ENCODE results near the gene CD109.

The CD109 gene

DNA sequence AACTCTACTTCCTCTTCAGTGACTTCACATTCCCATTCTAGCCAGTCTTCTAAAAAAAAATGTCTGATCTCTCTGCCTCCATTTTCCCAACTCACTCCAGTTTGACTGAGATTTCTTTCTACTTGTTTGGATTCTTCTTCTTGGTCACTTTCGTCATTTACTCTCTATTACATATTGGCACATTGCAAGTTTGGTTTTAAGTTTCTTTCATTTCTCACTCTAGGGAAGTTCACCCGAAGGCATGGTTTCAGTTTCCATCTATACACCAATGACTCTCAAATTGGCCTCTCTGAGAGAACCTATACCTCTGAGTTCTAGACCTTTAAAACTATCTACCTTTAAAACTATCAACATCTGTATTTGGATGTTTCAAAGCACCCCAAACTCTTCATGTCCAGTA, 51.3 kb downstream of the CD109 start:
- H3K4me3 ChIP-seq (ENCODE audit: low read length in 2 of 2), result no peak overlapping the region
- no peak overlapping the region for H3K23ac ChIP-seq (ENCODE audit: low read depth, low read length, poor library complexity)
- H2AFZ ChIP-seq (ENCODE audit: low read length), result no peak overlapping the region
- H3K79me1 ChIP-seq (ENCODE audit: low read depth, low read length), result no peaks in the 10 kb centered on the region
- H4K8ac ChIP-seq (ENCODE audit: low read depth, low read length), result no peak overlapping the region
- no peak overlapping the region for H3K9ac ChIP-seq (ENCODE audit: low read depth, low read length, poor library complexity)
- H3K36me3 ChIP-seq (replicated peaks in 1 of 2; ENCODE audit: control insufficient read depth in 2 of 2, insufficient read depth in 2 of 2, low read length in 2 of 2), result no peaks in the 10 kb centered on the region
- H3K18ac ChIP-seq (ENCODE audit: low read length), result no peak overlapping the region
- no peak overlapping the region for H2BK120ac ChIP-seq (ENCODE audit: low read depth, low read length)
- H4K91ac ChIP-seq (ENCODE audit: low read depth, low read length, poor library complexity), result no peak overlapping the region
- no peaks in the 10 kb centered on the region for H3K9me3 ChIP-seq (replicated peaks in 1 of 2; ENCODE audit: control insufficient read depth in 2 of 2, insufficient read depth in 1 of 2, low read depth in 1 of 2, low read length in 2 of 2)
- peaks cover 0 to 8% (median 0%) of the 10 kb centered on the region in 3 experiments for H3K27me3 ChIP-seq (ENCODE audit: control insufficient read depth in 3 of 3, insufficient read depth in 3 of 3, low read depth in 1 of 3, low read length in 3 of 3)
- H2AK5ac ChIP-seq (ENCODE audit: low read depth, low read length), result no peak overlapping the region
- H2BK12ac ChIP-seq (ENCODE audit: low read length), result no peak overlapping the region
- no peak overlapping the region for H3K4ac ChIP-seq (ENCODE audit: low read length)
- H2BK15ac ChIP-seq (ENCODE audit: low read length), result no peak overlapping the region
- H3K4me1 ChIP-seq (ENCODE audit: control insufficient read depth in 2 of 2, insufficient read depth in 1 of 2, low read depth in 1 of 2, low read length in 2 of 2), result no peaks in the 10 kb centered on the region
- H3K27ac ChIP-seq (replicated peaks; ENCODE audit: low read length), result no peak overlapping the region
- H2BK5ac ChIP-seq (ENCODE audit: low read length), result no peak overlapping the region
- H3K4me2 ChIP-seq (ENCODE audit: insufficient read depth, low read length, poor library complexity, severe bottlenecking), result no peak overlapping the region
- no peak for DNase-seq (ENCODE audit: low spot score)
- no CpG with 5 or more reads among the region's 2 CpGs for WGBS, 2 donors (ENCODE audit: extremely low coverage in 2 of 2, insufficient read length in 2 of 2, insufficient replicate concordance in 1 of 2)
- H3K14ac ChIP-seq (ENCODE audit: low read length), result no peak overlapping the region

DNA sequence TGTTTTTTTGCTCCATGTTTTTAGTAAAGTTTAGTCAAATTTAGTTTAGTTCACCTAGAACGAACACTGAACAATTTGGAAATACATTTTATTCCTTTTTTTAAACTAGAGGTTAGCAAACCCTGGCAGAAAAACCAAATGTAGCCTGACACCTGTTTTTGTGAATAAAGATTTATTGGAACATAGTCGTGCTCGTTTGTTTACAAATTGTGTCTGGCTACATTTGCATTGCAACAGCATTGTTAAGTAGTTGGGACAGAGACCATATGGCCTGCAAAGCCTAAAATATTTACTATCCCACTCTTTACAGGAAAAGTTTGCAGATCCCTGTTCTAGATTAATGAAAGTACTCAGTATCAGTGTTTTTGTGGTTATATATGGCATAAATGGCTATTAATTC, 56.9 kb downstream of the CD109 start:
- H3K27me3 ChIP-seq (ENCODE audit: control insufficient read depth in 3 of 3, insufficient read depth in 3 of 3, low read depth in 1 of 3, low read length in 3 of 3), result peaks cover 0 to 8% (median 0%) of the 10 kb centered on the region in 3 experiments
- H3K9me3 ChIP-seq (replicated peaks in 1 of 2; ENCODE audit: control insufficient read depth in 2 of 2, insufficient read depth in 1 of 2, low read depth in 1 of 2, low read length in 2 of 2), result no peaks in the 10 kb centered on the region
- DNase-seq (ENCODE audit: low spot score), result no peak
- no peak overlapping the region for H3K4ac ChIP-seq (ENCODE audit: low read length)
- no peak overlapping the region for H3K27ac ChIP-seq (replicated peaks; ENCODE audit: low read length)
- H3K23ac ChIP-seq (ENCODE audit: low read depth, low read length, poor library complexity), result no peak overlapping the region
- no peak overlapping the region for H3K4me2 ChIP-seq (ENCODE audit: insufficient read depth, low read length, poor library complexity, severe bottlenecking)
- no peak overlapping the region for H2BK15ac ChIP-seq (ENCODE audit: low read length)
- no peak overlapping the region for H2BK12ac ChIP-seq (ENCODE audit: low read length)
- no peak overlapping the region for H2AK5ac ChIP-seq (ENCODE audit: low read depth, low read length)
- H4K8ac ChIP-seq (ENCODE audit: low read depth, low read length), result no peak overlapping the region
- no peak overlapping the region for H2AFZ ChIP-seq (ENCODE audit: low read length)
- no peak overlapping the region for H3K14ac ChIP-seq (ENCODE audit: low read length)
- no peaks in the 10 kb centered on the region for H3K4me1 ChIP-seq (ENCODE audit: control insufficient read depth in 2 of 2, insufficient read depth in 1 of 2, low read depth in 1 of 2, low read length in 2 of 2)
- H4K91ac ChIP-seq (ENCODE audit: low read depth, low read length, poor library complexity), result no peak overlapping the region
- no peak overlapping the region for H3K4me3 ChIP-seq (ENCODE audit: low read length in 2 of 2)
- H2BK5ac ChIP-seq (ENCODE audit: low read length), result no peak overlapping the region
- H3K79me1 ChIP-seq (ENCODE audit: low read depth, low read length), result no peaks in the 10 kb centered on the region
- no peak overlapping the region for H3K18ac ChIP-seq (ENCODE audit: low read length)
- H3K9ac ChIP-seq (ENCODE audit: low read depth, low read length, poor library complexity), result no peak overlapping the region
- no peaks in the 10 kb centered on the region for H3K36me3 ChIP-seq (replicated peaks in 1 of 2; ENCODE audit: control insufficient read depth in 2 of 2, insufficient read depth in 2 of 2, low read length in 2 of 2)
- WGBS, 2 donors (ENCODE audit: extremely low coverage in 2 of 2, insufficient read length in 2 of 2, insufficient replicate concordance in 1 of 2), result no CpG with 5 or more reads among the region's 3 CpGs
- no peak overlapping the region for H2BK120ac ChIP-seq (ENCODE audit: low read depth, low read length)

DNA sequence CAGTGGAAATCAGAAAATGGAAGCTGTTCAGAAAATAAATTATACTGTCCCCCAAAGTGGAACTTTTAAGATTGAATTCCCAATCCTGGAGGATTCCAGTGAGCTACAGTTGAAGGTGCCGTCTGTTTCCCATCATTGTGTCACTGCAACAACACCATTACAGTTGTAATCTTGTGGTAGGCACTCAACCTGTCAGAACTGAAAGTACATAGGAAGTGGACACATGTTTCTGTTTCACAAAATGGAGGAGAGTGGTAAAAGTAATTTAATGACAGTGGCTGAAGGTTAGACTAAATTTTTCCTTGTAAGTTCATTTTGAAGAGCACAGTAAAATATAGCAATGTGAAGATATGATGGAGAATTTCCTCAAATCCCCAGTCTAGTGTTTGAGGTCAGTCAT, 70.0 kb downstream of the CD109 start:
- Histone ChIP-seq H3K27me3 (ENCODE audit: control insufficient read depth in 3 of 3, insufficient read depth in 3 of 3, low read depth in 1 of 3, low read length in 3 of 3) (no peaks in the 10 kb centered on the region), H2BK12ac (ENCODE audit: low read length) (no peak overlapping the region), H3K4me1 (ENCODE audit: control insufficient read depth in 2 of 2, insufficient read depth in 1 of 2, low read depth in 1 of 2, low read length in 2 of 2) (no peaks in the 10 kb centered on the region), H3K23ac (ENCODE audit: low read depth, low read length, poor library complexity) (no peak overlapping the region), H3K14ac (ENCODE audit: low read length) (no peak overlapping the region), H4K91ac (ENCODE audit: low read depth, low read length, poor library complexity) (no peak overlapping the region), H2BK120ac (ENCODE audit: low read depth, low read length) (no peak overlapping the region), H3K27ac (replicated peaks; ENCODE audit: low read length) (no peak overlapping the region), H3K9ac (ENCODE audit: low read depth, low read length, poor library complexity) (no peak overlapping the region), H3K4me2 (ENCODE audit: insufficient read depth, low read length, poor library complexity, severe bottlenecking) (no peak overlapping the region), H2BK15ac (ENCODE audit: low read length) (no peak overlapping the region), H2AK5ac (ENCODE audit: low read depth, low read length) (no peak overlapping the region), H3K36me3 (replicated peaks in 1 of 2; ENCODE audit: control insufficient read depth in 2 of 2, insufficient read depth in 2 of 2, low read length in 2 of 2) (no peaks in the 10 kb centered on the region), H3K18ac (ENCODE audit: low read length) (no peak overlapping the region), H3K4ac (ENCODE audit: low read length) (no peak overlapping the region), H3K4me3 (ENCODE audit: low read length in 2 of 2) (no peak overlapping the region), H3K79me1 (ENCODE audit: low read depth, low read length) (no peaks in the 10 kb centered on the region), H2BK5ac (ENCODE audit: low read length) (no peak overlapping the region), H4K8ac (ENCODE audit: low read depth, low read length) (no peak overlapping the region), H2AFZ (ENCODE audit: low read length) (no peak overlapping the region), H3K9me3 (replicated peaks in 1 of 2; ENCODE audit: control insufficient read depth in 2 of 2, insufficient read depth in 1 of 2, low read depth in 1 of 2, low read length in 2 of 2) (no peaks in the 10 kb centered on the region)
- WGBS, 2 donors (ENCODE audit: extremely low coverage in 2 of 2, insufficient read length in 2 of 2, insufficient replicate concordance in 1 of 2), result no CpG with 5 or more reads among the region's 1 CpG
- DNase-seq (ENCODE audit: low spot score), result no peak

DNA sequence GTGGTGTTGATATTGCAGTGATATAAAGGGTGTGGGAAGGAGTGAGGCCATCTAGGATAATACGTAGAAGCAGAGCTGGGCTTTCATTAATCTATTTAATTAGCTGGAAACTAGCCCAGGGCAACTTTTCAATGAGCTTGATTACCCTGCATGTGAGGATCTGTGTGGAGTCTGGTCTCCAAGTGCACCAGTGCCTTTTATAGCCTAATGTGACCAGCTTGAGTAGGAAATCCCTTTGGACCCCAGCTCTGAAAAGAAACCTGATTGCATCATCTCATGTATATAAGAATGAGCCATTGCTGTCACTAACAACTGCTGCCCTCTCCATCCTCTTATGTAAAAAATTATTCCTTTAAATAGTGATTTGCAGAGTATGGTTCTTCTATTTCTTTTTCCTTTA, 72.6 kb downstream of the CD109 start:
- no CpG with 5 or more reads among the region's 1 CpG for WGBS, 2 donors (ENCODE audit: extremely low coverage in 2 of 2, insufficient read length in 2 of 2, insufficient replicate concordance in 1 of 2)
- H3K18ac ChIP-seq (ENCODE audit: low read length), result no peak overlapping the region
- H3K79me1 ChIP-seq (ENCODE audit: low read depth, low read length), result no peaks in the 10 kb centered on the region
- H4K91ac ChIP-seq (ENCODE audit: low read depth, low read length, poor library complexity), result no peak overlapping the region
- H2AFZ ChIP-seq (ENCODE audit: low read length), result no peak overlapping the region
- H2BK120ac ChIP-seq (ENCODE audit: low read depth, low read length), result no peak overlapping the region
- H3K4me2 ChIP-seq (ENCODE audit: insufficient read depth, low read length, poor library complexity, severe bottlenecking), result no peak overlapping the region
- DNase-seq (ENCODE audit: low spot score), result no peak
- H3K23ac ChIP-seq (ENCODE audit: low read depth, low read length, poor library complexity), result no peak overlapping the region
- H3K4me1 ChIP-seq (ENCODE audit: control insufficient read depth in 2 of 2, insufficient read depth in 1 of 2, low read depth in 1 of 2, low read length in 2 of 2), result no peaks in the 10 kb centered on the region
- H2BK12ac ChIP-seq (ENCODE audit: low read length), result no peak overlapping the region
- no peak overlapping the region for H3K27ac ChIP-seq (replicated peaks; ENCODE audit: low read length)
- no peak overlapping the region for H2BK15ac ChIP-seq (ENCODE audit: low read length)
- H3K4me3 ChIP-seq (ENCODE audit: low read length in 2 of 2), result no peak overlapping the region
- H3K9me3 ChIP-seq (replicated peaks in 1 of 2; ENCODE audit: control insufficient read depth in 2 of 2, insufficient read depth in 1 of 2, low read depth in 1 of 2, low read length in 2 of 2), result no peaks in the 10 kb centered on the region
- no peak overlapping the region for H3K4ac ChIP-seq (ENCODE audit: low read length)
- no peak overlapping the region for H3K14ac ChIP-seq (ENCODE audit: low read length)
- no peaks in the 10 kb centered on the region for H3K27me3 ChIP-seq (ENCODE audit: control insufficient read depth in 3 of 3, insufficient read depth in 3 of 3, low read depth in 1 of 3, low read length in 3 of 3)
- no peaks in the 10 kb centered on the region for H3K36me3 ChIP-seq (replicated peaks in 1 of 2; ENCODE audit: control insufficient read depth in 2 of 2, insufficient read depth in 2 of 2, low read length in 2 of 2)
- no peak overlapping the region for H2AK5ac ChIP-seq (ENCODE audit: low read depth, low read length)
- H3K9ac ChIP-seq (ENCODE audit: low read depth, low read length, poor library complexity), result no peak overlapping the region
- no peak overlapping the region for H4K8ac ChIP-seq (ENCODE audit: low read depth, low read length)
- H2BK5ac ChIP-seq (ENCODE audit: low read length), result no peak overlapping the region
